Measurements from ENCODE around the gene CFAP107. TPM values are rescaled to one million over a fixed set of nuclear protein-coding genes. Genes with fewer than 3 reads are reported as not detected.

CFAP107 gene, protein sequence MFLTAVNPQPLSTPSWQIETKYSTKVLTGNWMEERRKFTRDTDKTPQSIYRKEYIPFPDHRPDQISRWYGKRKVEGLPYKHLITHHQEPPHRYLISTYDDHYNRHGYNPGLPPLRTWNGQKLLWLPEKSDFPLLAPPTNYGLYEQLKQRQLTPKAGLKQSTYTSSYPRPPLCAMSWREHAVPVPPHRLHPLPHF
- not detected for polyA plus RNA-seq (2013, experiment 1 of 2)
- not detected for polyA plus RNA-seq (2013, experiment 2 of 2)

DNA sequence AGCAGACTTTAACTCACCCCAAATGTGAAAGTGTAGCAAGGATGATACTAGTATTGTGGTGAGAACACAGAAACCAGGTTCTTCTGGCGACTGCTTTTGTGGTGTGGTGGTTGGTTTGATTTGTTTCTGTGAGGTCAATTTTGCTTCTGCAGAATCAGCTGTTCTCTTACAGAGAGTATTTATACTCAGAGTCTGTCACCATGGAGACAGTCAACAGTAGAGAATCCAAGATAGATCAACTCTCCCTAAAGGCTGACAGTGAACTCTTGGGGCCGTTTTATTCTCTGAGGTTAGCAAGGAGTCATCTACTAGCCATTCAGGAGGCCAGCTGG, at the start of gene CFAP107:
Gene CFAP107 (plus strand): TSS at position 209 of the 332 bp plus-strand sequence. CDS start 231 bp downstream, outside the sequence.
- Histone ChIP-seq H3K4me1 (ENCODE audit: control insufficient read depth, insufficient read depth, low read depth, low read length) (no peaks in the 10 kb centered on the region), H2AK5ac (ENCODE audit: low read length, severe bottlenecking) (no peak within 1 kb of the TSS), H2BK12ac (ENCODE audit: low read length in 2 of 2) (no peak within 1 kb of the TSS), H2AFZ (ENCODE audit: low read depth, low read length) (no peak within 1 kb of the TSS), H3K23ac (ENCODE audit: low read length in 2 of 2) (no peak within 1 kb of the TSS), H3K36me3 (ENCODE audit: control insufficient read depth in 1 of 2, insufficient read depth in 2 of 2, low read depth in 1 of 2, low read length in 2 of 2) (no peaks in the 10 kb centered on the region), H3K18ac (ENCODE audit: low read depth in 1 of 2, low read length in 2 of 2) (no peak within 1 kb of the TSS), H2BK120ac (ENCODE audit: low read depth, low read length) (no peak within 1 kb of the TSS), H3K4ac (ENCODE audit: low read depth in 1 of 2, low read length in 2 of 2) (no peak within 1 kb of the TSS), H4K8ac (ENCODE audit: low read length) (no peak within 1 kb of the TSS), H3K9ac (ENCODE audit: low read length) (no peak within 1 kb of the TSS), H3K27ac (ENCODE audit: low read length, poor library complexity, severe bottlenecking) (no peak within 1 kb of the TSS), H2BK15ac (ENCODE audit: low read depth, poor library complexity, severe bottlenecking) (no peak within 1 kb of the TSS), H3K4me2 (ENCODE audit: low read length, poor library complexity, severe bottlenecking) (no peak within 1 kb of the TSS), H3K79me1 (replicated peaks; ENCODE audit: low read length, poor library complexity, severe bottlenecking) (no peaks in the 10 kb centered on the region), H3K9me3 (ENCODE audit: control insufficient read depth, low read length) (peaks cover 29% of the 10 kb centered on the region), H3K14ac (ENCODE audit: low read length in 2 of 2) (no peak within 1 kb of the TSS), H3K27me3 (ENCODE audit: control insufficient read depth in 1 of 2, insufficient read depth in 1 of 2, low read length in 2 of 2) (no peaks in the 10 kb centered on the region), H2BK5ac (ENCODE audit: low read depth, low read length, poor library complexity, severe bottlenecking) (no peak within 1 kb of the TSS), H4K91ac (ENCODE audit: low read length) (no peak within 1 kb of the TSS), H3K4me3 (ENCODE audit: insufficient read depth in 1 of 2, low read depth in 1 of 2, low read length in 2 of 2) (no peak within 1 kb of the TSS)
- no peak for DNase-seq
- 55% methylated on average over 2 of the region's 2 CpGs for WGBS

DNA sequence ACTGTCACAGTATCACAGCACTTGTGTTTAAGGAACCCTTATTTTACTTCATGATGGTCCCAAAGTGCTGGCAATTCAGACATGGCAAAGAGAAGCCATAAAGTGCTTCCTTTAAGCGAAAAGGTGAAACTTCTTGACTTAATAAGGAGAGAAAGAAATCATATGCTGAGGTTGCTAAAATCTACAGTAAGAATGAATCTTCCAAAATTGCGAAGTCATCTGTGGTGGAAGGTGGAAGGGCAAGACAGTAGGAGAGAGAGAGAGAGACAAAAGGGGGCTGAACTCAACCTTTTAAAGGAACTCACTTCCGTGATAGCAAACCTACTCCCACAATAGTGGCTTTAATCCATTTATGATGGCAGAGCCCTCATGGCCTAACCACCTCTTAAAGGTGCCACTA, 49.3 kb upstream of the CFAP107 start:
- Histone ChIP-seq H3K14ac (ENCODE audit: low read length in 2 of 2) (no peak overlapping the region), H2BK120ac (ENCODE audit: low read depth, low read length) (no peak overlapping the region), H4K91ac (ENCODE audit: low read length) (no peak overlapping the region), H3K9ac (ENCODE audit: low read length) (no peak overlapping the region), H3K18ac (ENCODE audit: low read depth in 1 of 2, low read length in 2 of 2) (no peak overlapping the region), H2BK5ac (ENCODE audit: low read depth, low read length, poor library complexity, severe bottlenecking) (no peak overlapping the region), H3K4ac (ENCODE audit: low read depth in 1 of 2, low read length in 2 of 2) (no peak overlapping the region), H2AK5ac (ENCODE audit: low read length, severe bottlenecking) (no peak overlapping the region), H4K8ac (ENCODE audit: low read length) (no peak overlapping the region), H3K23ac (ENCODE audit: low read length in 2 of 2) (no peak overlapping the region), H3K9me3 (ENCODE audit: control insufficient read depth, low read length) (no peaks in the 10 kb centered on the region), H2BK15ac (ENCODE audit: low read depth, poor library complexity, severe bottlenecking) (no peak overlapping the region), H3K36me3 (ENCODE audit: control insufficient read depth in 1 of 2, insufficient read depth in 2 of 2, low read depth in 1 of 2, low read length in 2 of 2) (no peaks in the 10 kb centered on the region), H3K27me3 (ENCODE audit: control insufficient read depth in 1 of 2, insufficient read depth in 1 of 2, low read length in 2 of 2) (no peaks in the 10 kb centered on the region), H3K4me2 (ENCODE audit: low read length, poor library complexity, severe bottlenecking) (no peak overlapping the region), H3K27ac (ENCODE audit: low read length, poor library complexity, severe bottlenecking) (no peak overlapping the region), H2BK12ac (ENCODE audit: low read length in 2 of 2) (no peak overlapping the region), H2AFZ (ENCODE audit: low read depth, low read length) (no peak overlapping the region), H3K4me1 (ENCODE audit: control insufficient read depth, insufficient read depth, low read depth, low read length) (no peaks in the 10 kb centered on the region), H3K4me3 (ENCODE audit: insufficient read depth in 1 of 2, low read depth in 1 of 2, low read length in 2 of 2) (no peak overlapping the region), H3K79me1 (replicated peaks; ENCODE audit: low read length, poor library complexity, severe bottlenecking) (no peaks in the 10 kb centered on the region)
- WGBS, result 60% methylated on average over 2 of the region's 3 CpGs
- no peak for DNase-seq

DNA sequence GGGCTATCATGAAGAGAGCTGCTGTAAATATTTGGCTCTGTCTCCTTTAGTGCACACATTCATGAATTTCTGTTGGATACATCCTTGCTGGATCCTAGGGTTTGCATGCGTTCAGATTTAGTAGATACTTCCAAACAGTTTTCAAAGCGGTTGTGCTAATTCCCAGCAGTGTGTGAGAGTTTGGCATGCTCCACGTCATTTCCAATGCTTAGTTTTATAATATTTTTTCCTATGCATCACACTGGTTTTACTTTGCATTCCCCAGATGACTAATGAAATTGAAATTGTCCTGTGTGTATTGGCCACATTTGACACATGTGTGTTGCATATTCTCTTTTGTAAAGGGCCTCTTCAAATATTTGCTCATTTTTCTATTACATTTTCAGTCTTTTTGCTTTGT, 48.6 kb upstream of the CFAP107 start:
- no peak overlapping the region for H2AFZ ChIP-seq (ENCODE audit: low read depth, low read length)
- no peak overlapping the region for H2BK5ac ChIP-seq (ENCODE audit: low read depth, low read length, poor library complexity, severe bottlenecking)
- H3K9me3 ChIP-seq (ENCODE audit: control insufficient read depth, low read length), result no peaks in the 10 kb centered on the region
- no peak overlapping the region for H3K18ac ChIP-seq (ENCODE audit: low read depth in 1 of 2, low read length in 2 of 2)
- H2BK120ac ChIP-seq (ENCODE audit: low read depth, low read length), result no peak overlapping the region
- no peak overlapping the region for H4K91ac ChIP-seq (ENCODE audit: low read length)
- H2AK5ac ChIP-seq (ENCODE audit: low read length, severe bottlenecking), result no peak overlapping the region
- no peak overlapping the region for H3K9ac ChIP-seq (ENCODE audit: low read length)
- 93% methylated on average over 2 of the region's 3 CpGs for WGBS
- H3K14ac ChIP-seq (ENCODE audit: low read length in 2 of 2), result no peak overlapping the region
- no peak overlapping the region for H2BK15ac ChIP-seq (ENCODE audit: low read depth, poor library complexity, severe bottlenecking)
- no peaks in the 10 kb centered on the region for H3K27me3 ChIP-seq (ENCODE audit: control insufficient read depth in 1 of 2, insufficient read depth in 1 of 2, low read length in 2 of 2)
- H3K4ac ChIP-seq (ENCODE audit: low read depth in 1 of 2, low read length in 2 of 2), result no peak overlapping the region
- H2BK12ac ChIP-seq (ENCODE audit: low read length in 2 of 2), result no peak overlapping the region
- DNase-seq, result no peak
- no peak overlapping the region for H4K8ac ChIP-seq (ENCODE audit: low read length)
- H3K4me3 ChIP-seq (ENCODE audit: insufficient read depth in 1 of 2, low read depth in 1 of 2, low read length in 2 of 2), result no peak overlapping the region
- no peak overlapping the region for H3K4me2 ChIP-seq (ENCODE audit: low read length, poor library complexity, severe bottlenecking)
- H3K79me1 ChIP-seq (replicated peaks; ENCODE audit: low read length, poor library complexity, severe bottlenecking), result no peaks in the 10 kb centered on the region
- no peaks in the 10 kb centered on the region for H3K4me1 ChIP-seq (ENCODE audit: control insufficient read depth, insufficient read depth, low read depth, low read length)
- H3K27ac ChIP-seq (ENCODE audit: low read length, poor library complexity, severe bottlenecking), result no peak overlapping the region
- no peak overlapping the region for H3K23ac ChIP-seq (ENCODE audit: low read length in 2 of 2)
- H3K36me3 ChIP-seq (ENCODE audit: control insufficient read depth in 1 of 2, insufficient read depth in 2 of 2, low read depth in 1 of 2, low read length in 2 of 2), result no peaks in the 10 kb centered on the region

DNA sequence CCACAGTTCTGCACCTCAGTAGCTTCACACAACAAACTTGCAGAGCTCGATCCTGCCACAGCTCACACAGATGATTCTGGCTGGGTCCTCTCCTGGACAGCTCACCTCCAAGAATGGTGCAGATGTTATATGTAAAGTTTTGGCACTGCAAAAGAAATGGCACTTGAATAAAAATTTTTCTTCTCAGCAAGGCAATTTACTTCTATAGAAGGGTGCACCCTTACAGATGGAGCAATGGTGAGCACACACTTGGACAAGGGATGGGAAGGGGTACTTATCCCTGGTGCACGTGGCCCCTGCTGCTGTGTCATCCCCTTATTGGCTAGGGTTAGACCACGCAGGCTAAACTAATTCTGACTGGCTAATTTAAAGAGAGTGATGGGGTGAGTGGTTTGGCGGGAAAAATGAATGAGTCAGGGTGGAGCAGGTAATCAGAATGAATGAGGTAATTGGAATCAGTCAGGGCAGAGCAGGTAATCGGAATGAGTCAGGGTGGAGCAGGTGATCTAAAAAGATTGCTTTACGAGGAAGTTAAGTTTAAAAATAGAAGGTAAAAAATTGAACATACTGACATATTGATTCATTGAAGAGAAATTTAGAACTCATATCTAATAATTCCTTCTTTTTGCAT, 42.1 kb upstream of the CFAP107 start:
- Histone ChIP-seq H2BK5ac (ENCODE audit: low read depth, low read length, poor library complexity, severe bottlenecking) (no peak overlapping the region), H2AFZ (ENCODE audit: low read depth, low read length) (no peak overlapping the region), H3K36me3 (ENCODE audit: control insufficient read depth in 1 of 2, insufficient read depth in 2 of 2, low read depth in 1 of 2, low read length in 2 of 2) (no peaks in the 10 kb centered on the region), H3K4me2 (ENCODE audit: low read length, poor library complexity, severe bottlenecking) (no peak overlapping the region), H3K23ac (ENCODE audit: low read length in 2 of 2) (no peak overlapping the region), H2BK120ac (ENCODE audit: low read depth, low read length) (no peak overlapping the region), H3K9me3 (ENCODE audit: control insufficient read depth, low read length) (peaks cover 20% of the 10 kb centered on the region), H4K8ac (ENCODE audit: low read length) (no peak overlapping the region), H3K4me1 (ENCODE audit: control insufficient read depth, insufficient read depth, low read depth, low read length) (no peaks in the 10 kb centered on the region), H2BK12ac (ENCODE audit: low read length in 2 of 2) (no peak overlapping the region), H3K27me3 (ENCODE audit: control insufficient read depth in 1 of 2, insufficient read depth in 1 of 2, low read length in 2 of 2) (no peaks in the 10 kb centered on the region), H3K18ac (ENCODE audit: low read depth in 1 of 2, low read length in 2 of 2) (no peak overlapping the region), H3K9ac (ENCODE audit: low read length) (no peak overlapping the region), H2BK15ac (ENCODE audit: low read depth, poor library complexity, severe bottlenecking) (no peak overlapping the region), H4K91ac (ENCODE audit: low read length) (no peak overlapping the region), H3K79me1 (replicated peaks; ENCODE audit: low read length, poor library complexity, severe bottlenecking) (no peaks in the 10 kb centered on the region), H2AK5ac (ENCODE audit: low read length, severe bottlenecking) (no peak overlapping the region), H3K4me3 (ENCODE audit: insufficient read depth in 1 of 2, low read depth in 1 of 2, low read length in 2 of 2) (no peak overlapping the region), H3K14ac (ENCODE audit: low read length in 2 of 2) (no peak overlapping the region), H3K27ac (ENCODE audit: low read length, poor library complexity, severe bottlenecking) (no peak overlapping the region), H3K4ac (ENCODE audit: low read depth in 1 of 2, low read length in 2 of 2) (no peak overlapping the region)
- 51% methylated on average over 5 of the region's 6 CpGs for WGBS
- DNase-seq, result no peak
